GM23338 (cell line): ENCODE measurements around the gene ZFHX3. TPM values are rescaled to one million over a fixed set of nuclear protein-coding genes. Genes with fewer than 3 reads are reported as not detected.

Source experiments
- ATAC-seq: fragments of 200-7000 bp; cut with Tn5 transposase; 3 replicates; pipeline ENCODE4 v1.9.1; 2020
- DNase-seq: peaks from one replicate; pipeline ENCODE4 v3.0.0-alpha.2; 2015; ENCODE audit warnings: low spot score
- H2AFZ ChIP-seq: fragments of 200-600 bp; sonication (generic); 2 replicates; pipeline ENCODE4 v1.8.0; 2016; ENCODE audit warnings: antibody characterized with exemption, mild to moderate bottlenecking, moderate library complexity
- H3F3A ChIP-seq: fragments of 200-600 bp; sonication (generic); replicated peaks from 2 replicates; pipeline ENCODE4 v1.8.0; 2017; ENCODE audit warnings: antibody characterized with exemption, mixed run types, low read depth
- H3K27ac ChIP-seq: fragments of 200-600 bp; sonication (generic); 2 replicates; pipeline ENCODE4 v1.6.1; 2016; ENCODE audit warnings: low read depth
- H3K27me3 ChIP-seq: fragments of 200-600 bp; sonication (generic); 2 replicates; pipeline ENCODE4 v1.8.0; 2016; ENCODE audit warnings: mild to moderate bottlenecking, mixed run types, moderate library complexity; ENCODE audit not compliant: insufficient read depth
- H3K36me3 ChIP-seq: fragments of 200-600 bp; sonication (generic); 2 replicates; pipeline ENCODE4 v1.8.0; 2016; ENCODE audit warnings: mild to moderate bottlenecking; ENCODE audit not compliant: insufficient read depth
- H3K4me1 ChIP-seq: fragments of 200-600 bp; sonication (generic); 2 replicates; pipeline ENCODE4 v1.8.0; 2016; ENCODE audit warnings: mild to moderate bottlenecking, moderate library complexity; ENCODE audit not compliant: insufficient read depth
- H3K4me2 ChIP-seq: fragments of 200-600 bp; sonication (generic); 2 replicates; pipeline ENCODE4 v1.7.1; 2017; ENCODE audit warnings: mixed run types
- H3K4me3 ChIP-seq: fragments of 200-600 bp; sonication (generic); 2 replicates; pipeline ENCODE4 v1.6.1; 2016; ENCODE audit warnings: mixed run types
- H3K79me2 ChIP-seq: fragments of 200-600 bp; sonication (generic); replicated peaks from 2 replicates; pipeline ENCODE4 v1.8.0; 2017; ENCODE audit warnings: mild to moderate bottlenecking; ENCODE audit not compliant: insufficient read depth
- H3K9me2 ChIP-seq: fragments of 200-600 bp; sonication (generic); 2 replicates; pipeline ENCODE4 v1.8.0; 2017; ENCODE audit not compliant: insufficient read depth
- H4K20me1 ChIP-seq: fragments of 200-600 bp; sonication (generic); replicated peaks from 2 replicates; pipeline ENCODE4 v1.8.0; 2017; ENCODE audit warnings: mild to moderate bottlenecking; ENCODE audit not compliant: insufficient read depth
- H3K27ac Mint-ChIP-seq: 2 replicates; pipeline ENCODE4 v1.8.0; 2020; ENCODE audit warnings: inconsistent platforms, mild to moderate bottlenecking, moderate library complexity, mixed read lengths
- H3K27me3 Mint-ChIP-seq: 3 replicates; pipeline ENCODE4 v1.8.0; 2022; ENCODE audit warnings: low read depth, mild to moderate bottlenecking, moderate library complexity, mixed read lengths, inconsistent platforms; ENCODE audit not compliant: insufficient read depth, poor library complexity
- H3K36me3 Mint-ChIP-seq: 3 replicates; pipeline ENCODE4 v1.8.0; 2021; ENCODE audit warnings: low read depth, mild to moderate bottlenecking, inconsistent platforms, moderate library complexity, mixed read lengths
- H3K4me1 Mint-ChIP-seq: 3 replicates; pipeline ENCODE4 v1.8.0; 2020; ENCODE audit warnings: mild to moderate bottlenecking, inconsistent platforms, mixed read lengths
- H3K4me3 Mint-ChIP-seq: 3 replicates; pipeline ENCODE4 v1.8.0; 2021; ENCODE audit warnings: moderate library complexity, mild to moderate bottlenecking, inconsistent platforms, mixed read lengths
- H3K9me3 Mint-ChIP-seq: 3 replicates; pipeline ENCODE4 v1.8.0; 2020; ENCODE audit warnings: moderate library complexity, mild to moderate bottlenecking, inconsistent platforms, mixed read lengths
- EZH2 ChIP-seq: fragments of 200-600 bp; sonication (generic); IDR thresholded peaks from one replicate; pipeline ENCODE4 v1.8.0; 2017; ENCODE audit warnings: antibody characterized with exemption, mild to moderate bottlenecking, low read depth; ENCODE audit not compliant: unreplicated experiment
- EZH2phosphoT487 ChIP-seq: fragments of 200-600 bp; sonication (generic); IDR thresholded peaks from one replicate; pipeline ENCODE4 v1.8.1; 2018; ENCODE audit warnings: antibody characterized with exemption; ENCODE audit not compliant: unreplicated experiment
- JUNB ChIP-seq: IDR thresholded peaks from one replicate; pipeline ENCODE4 v1.6.1; 2016; ENCODE audit warnings: antibody characterized with exemption; ENCODE audit not compliant: unreplicated experiment
- NANOG ChIP-seq: IDR thresholded peaks from 2 replicates; pipeline ENCODE4 v1.6.1; 2016; ENCODE audit warnings: antibody characterized with exemption, borderline replicate concordance
- POLR2AphosphoS5 ChIP-seq: IDR thresholded peaks from 2 replicates; pipeline ENCODE4 v1.6.1; 2016; ENCODE audit warnings: antibody characterized with exemption, low read depth
- STAT1 ChIP-seq: IDR thresholded peaks from one replicate; pipeline ENCODE4 v1.6.1; 2016; ENCODE audit warnings: antibody characterized with exemption; ENCODE audit not compliant: unreplicated experiment
- ZNF114 ChIP-seq: fragments of 250-450 bp; sonication (Bioruptor Pico); IDR thresholded peaks from 2 replicates; pipeline ENCODE4 v1.5.0; 2020; ENCODE audit warnings: mild to moderate bottlenecking, moderate library complexity
- ZNF331 ChIP-seq: fragments of 250-450 bp; sonication (Bioruptor Pico); IDR thresholded peaks from 2 replicates; pipeline ENCODE4 v1.5.0; 2020; ENCODE audit warnings: low read depth, mild to moderate bottlenecking, moderate library complexity
- polyA plus RNA-seq: library from polyadenylated mRNA; unstranded; fragments of >200 nt; fragmentation: Nextera tagmentation; extraction: Ambion mirVana; gene quantifications from 2 replicates; pipeline ENCODE4 v1.2.1, GENCODE V29; 2016
- total RNA-seq: library from RNA; depleted of rRNA; stranded (reverse); fragments of >200 nt; shearing (Covaris generic); gene quantifications from 2 replicates; pipeline ENCODE4 v1.2.3, GENCODE V29; 2014
- TF ChIP-seq, protein P1 (sequence below), 2 experiments: fragments of 200-600 bp in 1 of 2; sonication (generic) in 1 of 2; conservative IDR thresholded peaks; 2 replicates each; pipeline versions ENCODE4 v1.5.1 to v1.6.1; 2016 to 2017; ENCODE audit warnings: antibody characterized with exemption in 2 of 2, low read depth in 2 of 2, mild to moderate bottlenecking in 2 of 2, moderate library complexity in 1 of 2
- TF ChIP-seq, protein P2 (sequence below): IDR thresholded peaks from 2 replicates; pipeline ENCODE4 v1.6.1; 2016; ENCODE audit warnings: antibody characterized with exemption
- TF ChIP-seq, protein P3 (sequence below): IDR thresholded peaks from one replicate; pipeline ENCODE4 v1.6.1; 2018; ENCODE audit warnings: antibody characterized with exemption; ENCODE audit not compliant: unreplicated experiment

Gene ZFHX3
- total and polyA plus RNA-seq, 2 experiments from 2014 or later, result 1.0 to 1.5 TPM

DNA sequence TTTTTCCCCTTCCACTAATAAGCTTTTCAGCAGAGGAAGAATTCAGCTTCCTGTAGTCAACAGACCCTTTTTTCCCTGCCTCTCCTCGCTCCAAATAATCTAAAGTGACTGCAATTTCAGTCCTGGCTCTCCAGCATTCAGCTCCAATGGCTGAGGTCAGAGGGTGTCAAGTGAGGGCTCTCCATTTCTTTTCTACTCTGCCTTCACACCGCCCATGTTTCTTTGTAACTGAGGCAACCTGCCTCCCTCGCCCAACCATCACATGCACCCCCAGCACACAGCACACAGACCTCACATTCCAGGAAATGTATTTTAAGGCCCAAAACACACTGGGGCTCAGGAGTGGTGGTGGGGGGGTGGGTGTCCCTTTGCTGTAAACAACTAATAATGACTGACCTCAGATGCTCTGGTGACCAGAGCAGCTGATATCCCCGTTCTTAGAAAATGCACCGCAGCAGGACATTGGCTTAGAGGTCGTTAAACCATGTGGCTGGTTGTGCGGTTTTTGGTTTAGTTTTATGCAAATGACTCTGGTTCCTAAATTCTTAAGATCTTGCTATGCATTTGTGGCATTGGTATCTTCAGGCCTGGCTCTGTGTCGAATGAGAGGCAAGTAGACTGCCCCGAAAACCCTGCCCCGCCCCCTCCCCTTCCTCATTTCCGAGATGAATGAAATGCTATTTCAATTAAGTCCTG lies 203.6 kb downstream of the ZFHX3 start (continued):
- TF ChIP-seq EZH2 (no peak), ZNF331 (CRISPR knock-in tag) (no peak), ZNF114 (CRISPR knock-in tag) (no peak), NANOG (no peak)
- TF ChIP-seq, protein P1, sequence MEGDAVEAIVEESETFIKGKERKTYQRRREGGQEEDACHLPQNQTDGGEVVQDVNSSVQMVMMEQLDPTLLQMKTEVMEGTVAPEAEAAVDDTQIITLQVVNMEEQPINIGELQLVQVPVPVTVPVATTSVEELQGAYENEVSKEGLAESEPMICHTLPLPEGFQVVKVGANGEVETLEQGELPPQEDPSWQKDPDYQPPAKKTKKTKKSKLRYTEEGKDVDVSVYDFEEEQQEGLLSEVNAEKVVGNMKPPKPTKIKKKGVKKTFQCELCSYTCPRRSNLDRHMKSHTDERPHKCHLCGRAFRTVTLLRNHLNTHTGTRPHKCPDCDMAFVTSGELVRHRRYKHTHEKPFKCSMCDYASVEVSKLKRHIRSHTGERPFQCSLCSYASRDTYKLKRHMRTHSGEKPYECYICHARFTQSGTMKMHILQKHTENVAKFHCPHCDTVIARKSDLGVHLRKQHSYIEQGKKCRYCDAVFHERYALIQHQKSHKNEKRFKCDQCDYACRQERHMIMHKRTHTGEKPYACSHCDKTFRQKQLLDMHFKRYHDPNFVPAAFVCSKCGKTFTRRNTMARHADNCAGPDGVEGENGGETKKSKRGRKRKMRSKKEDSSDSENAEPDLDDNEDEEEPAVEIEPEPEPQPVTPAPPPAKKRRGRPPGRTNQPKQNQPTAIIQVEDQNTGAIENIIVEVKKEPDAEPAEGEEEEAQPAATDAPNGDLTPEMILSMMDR (conservative IDR thresholded peaks at IDR 0.05; ENCODE audit: low read depth in 2 of 2), result no peak

DNA sequence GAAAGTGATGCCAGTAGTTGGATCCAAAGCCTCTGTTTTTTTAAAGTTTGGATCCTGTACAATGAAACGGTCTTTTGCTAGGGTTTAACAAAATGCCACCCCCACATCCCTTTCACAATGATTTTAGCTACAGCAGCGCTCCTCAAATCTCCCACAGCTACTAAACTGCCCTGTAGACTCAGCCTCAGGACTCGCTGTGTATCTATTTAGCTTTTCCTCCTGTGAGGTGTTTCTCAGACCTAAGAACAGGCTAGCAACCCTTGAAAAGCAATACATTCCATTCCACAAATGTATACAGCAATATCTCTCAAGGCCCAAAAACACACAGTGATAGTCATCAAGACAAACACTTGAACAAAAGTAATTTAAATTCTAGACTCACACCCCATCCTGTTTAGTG lies 206.4 kb downstream of the ZFHX3 start:
- Histone ChIP-seq H3K4me3 (no peak overlapping the region), H3K4me2 (no peak overlapping the region), H3K9me2 (no peaks in the 10 kb centered on the region), H3K36me3 (no peaks in the 10 kb centered on the region), H3K4me1 (peaks cover 18% of the 10 kb centered on the region), H2AFZ (no peak overlapping the region), H3K27ac (no peak overlapping the region), H4K20me1 (no peaks in the 10 kb centered on the region; the same call in 1 of the 2 replicates), H3K27me3 (no peaks in the 10 kb centered on the region), H3K79me2 (no peaks in the 10 kb centered on the region), H3F3A (no peaks in the 10 kb centered on the region)
- Mint-ChIP-seq H3K9me3 (no peaks in the 10 kb centered on the region), H3K4me1 (peaks cover 33% of the 10 kb centered on the region), H3K36me3 (no peaks in the 10 kb centered on the region), H3K27ac (no peak overlapping the region), H3K4me3 (no peak overlapping the region), H3K27me3 (peaks cover 6% of the 10 kb centered on the region)
- DNase-seq (no peak), ATAC-seq (no peak)
- TF ChIP-seq NANOG (no peak), POLR2AphosphoS5 (no peak), EZH2 (no peak), JUNB (no peak), STAT1 (no peak), EZH2phosphoT487 (no peak)
- TF ChIP-seq, protein P2, sequence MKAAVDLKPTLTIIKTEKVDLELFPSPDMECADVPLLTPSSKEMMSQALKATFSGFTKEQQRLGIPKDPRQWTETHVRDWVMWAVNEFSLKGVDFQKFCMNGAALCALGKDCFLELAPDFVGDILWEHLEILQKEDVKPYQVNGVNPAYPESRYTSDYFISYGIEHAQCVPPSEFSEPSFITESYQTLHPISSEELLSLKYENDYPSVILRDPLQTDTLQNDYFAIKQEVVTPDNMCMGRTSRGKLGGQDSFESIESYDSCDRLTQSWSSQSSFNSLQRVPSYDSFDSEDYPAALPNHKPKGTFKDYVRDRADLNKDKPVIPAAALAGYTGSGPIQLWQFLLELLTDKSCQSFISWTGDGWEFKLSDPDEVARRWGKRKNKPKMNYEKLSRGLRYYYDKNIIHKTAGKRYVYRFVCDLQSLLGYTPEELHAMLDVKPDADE, result no peak
- TF ChIP-seq, protein P3, sequence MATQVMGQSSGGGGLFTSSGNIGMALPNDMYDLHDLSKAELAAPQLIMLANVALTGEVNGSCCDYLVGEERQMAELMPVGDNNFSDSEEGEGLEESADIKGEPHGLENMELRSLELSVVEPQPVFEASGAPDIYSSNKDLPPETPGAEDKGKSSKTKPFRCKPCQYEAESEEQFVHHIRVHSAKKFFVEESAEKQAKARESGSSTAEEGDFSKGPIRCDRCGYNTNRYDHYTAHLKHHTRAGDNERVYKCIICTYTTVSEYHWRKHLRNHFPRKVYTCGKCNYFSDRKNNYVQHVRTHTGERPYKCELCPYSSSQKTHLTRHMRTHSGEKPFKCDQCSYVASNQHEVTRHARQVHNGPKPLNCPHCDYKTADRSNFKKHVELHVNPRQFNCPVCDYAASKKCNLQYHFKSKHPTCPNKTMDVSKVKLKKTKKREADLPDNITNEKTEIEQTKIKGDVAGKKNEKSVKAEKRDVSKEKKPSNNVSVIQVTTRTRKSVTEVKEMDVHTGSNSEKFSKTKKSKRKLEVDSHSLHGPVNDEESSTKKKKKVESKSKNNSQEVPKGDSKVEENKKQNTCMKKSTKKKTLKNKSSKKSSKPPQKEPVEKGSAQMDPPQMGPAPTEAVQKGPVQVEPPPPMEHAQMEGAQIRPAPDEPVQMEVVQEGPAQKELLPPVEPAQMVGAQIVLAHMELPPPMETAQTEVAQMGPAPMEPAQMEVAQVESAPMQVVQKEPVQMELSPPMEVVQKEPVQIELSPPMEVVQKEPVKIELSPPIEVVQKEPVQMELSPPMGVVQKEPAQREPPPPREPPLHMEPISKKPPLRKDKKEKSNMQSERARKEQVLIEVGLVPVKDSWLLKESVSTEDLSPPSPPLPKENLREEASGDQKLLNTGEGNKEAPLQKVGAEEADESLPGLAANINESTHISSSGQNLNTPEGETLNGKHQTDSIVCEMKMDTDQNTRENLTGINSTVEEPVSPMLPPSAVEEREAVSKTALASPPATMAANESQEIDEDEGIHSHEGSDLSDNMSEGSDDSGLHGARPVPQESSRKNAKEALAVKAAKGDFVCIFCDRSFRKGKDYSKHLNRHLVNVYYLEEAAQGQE, result no peak
- TF ChIP-seq, protein P1 (conservative IDR thresholded peaks at IDR 0.05; ENCODE audit: low read depth in 2 of 2), result no peak
